IgD-negative memory B cell (primary cell): ENCODE measurements around the gene CRABP1. TPM values are rescaled to one million over a fixed set of nuclear protein-coding genes. Genes with fewer than 3 reads are reported as not detected.

Experiments
- H3K27ac Mint-ChIP-seq, 3 donors: one replicate each; pipeline ENCODE4 v1.8.0; 2020 to 2022; ENCODE audit warnings: mild to moderate bottlenecking in 3 of 3, mixed read lengths in 3 of 3, moderate library complexity in 1 of 3
- H3K27me3 Mint-ChIP-seq: one replicate; pipeline ENCODE4 v1.8.0; 2021; ENCODE audit warnings: mixed read lengths
- H3K36me3 Mint-ChIP-seq: one replicate; pipeline ENCODE4 v1.8.0; 2020; ENCODE audit warnings: mild to moderate bottlenecking, mixed read lengths
- H3K4me1 Mint-ChIP-seq, 3 donors: one replicate each; pipeline ENCODE4 v1.8.0; 2020 to 2022; ENCODE audit warnings: mixed read lengths in 3 of 3, mild to moderate bottlenecking in 1 of 3
- H3K4me3 Mint-ChIP-seq, 4 donors: one replicate each; pipeline ENCODE4 v1.8.0; 2020 to 2022; ENCODE audit warnings: mild to moderate bottlenecking in 4 of 4, mixed read lengths in 4 of 4, moderate library complexity in 3 of 4
- H3K9me3 Mint-ChIP-seq, 3 donors: one replicate each; pipeline ENCODE4 v1.8.0; 2020 to 2021; ENCODE audit warnings: mixed read lengths in 3 of 3, mild to moderate bottlenecking in 1 of 3
- polyA plus RNA-seq: library from polyadenylated mRNA; unstranded; fragments of 300-500 nt; fragmentation: Illumina TruSeq; gene quantifications from one replicate; pipeline ENCODE4 v1.2.3, GENCODE V29; 2021

CRABP1 gene
- polyA plus RNA-seq, 1 donor from 2014 or later: not detected

DNA sequence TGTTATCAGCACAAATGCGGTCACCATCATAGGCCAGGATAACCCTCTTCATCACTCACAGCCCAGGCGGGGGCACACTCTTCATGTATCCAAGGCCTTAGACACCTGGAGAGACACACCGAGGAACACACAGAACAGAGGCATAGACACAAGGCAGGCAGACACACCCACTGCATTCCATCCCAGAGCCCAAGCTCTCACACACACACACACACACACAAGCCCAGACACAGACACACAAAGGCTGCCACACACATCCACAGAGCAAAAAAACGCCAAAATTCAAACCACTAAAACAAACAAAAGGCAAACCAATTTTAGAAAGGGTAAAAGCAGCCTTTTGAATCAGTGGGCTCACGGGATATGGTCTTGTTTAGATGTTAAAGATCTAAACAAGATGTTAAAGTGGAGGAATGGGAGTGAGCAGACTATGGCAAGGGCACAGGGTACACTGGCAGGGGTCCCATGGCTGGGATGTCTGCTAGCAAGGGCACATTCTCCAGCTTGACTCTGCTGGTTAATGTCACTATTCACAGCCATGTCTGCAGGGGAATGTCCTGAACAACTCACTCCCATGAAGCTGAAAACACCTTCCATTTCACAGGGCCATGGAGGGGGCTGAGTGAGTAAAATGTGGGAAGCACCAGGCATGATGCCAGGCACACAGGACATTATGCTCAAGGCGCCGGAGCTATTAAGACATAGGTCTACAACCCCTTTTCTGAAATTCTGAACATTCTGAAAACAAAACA, 14.9 kb upstream of the CRABP1 start:
- Mint-ChIP-seq H3K4me1 (no peaks in the 10 kb centered on the region), H3K27ac (peak overlapping the region in 1 of 3 donors; percentile 50), H3K9me3 (peaks cover 0 to 1% (median 0%) of the 10 kb centered on the region in 3 donors), H3K4me3 (no peak overlapping the region), H3K36me3 (no peaks in the 10 kb centered on the region), H3K27me3 (no peaks in the 10 kb centered on the region)

DNA sequence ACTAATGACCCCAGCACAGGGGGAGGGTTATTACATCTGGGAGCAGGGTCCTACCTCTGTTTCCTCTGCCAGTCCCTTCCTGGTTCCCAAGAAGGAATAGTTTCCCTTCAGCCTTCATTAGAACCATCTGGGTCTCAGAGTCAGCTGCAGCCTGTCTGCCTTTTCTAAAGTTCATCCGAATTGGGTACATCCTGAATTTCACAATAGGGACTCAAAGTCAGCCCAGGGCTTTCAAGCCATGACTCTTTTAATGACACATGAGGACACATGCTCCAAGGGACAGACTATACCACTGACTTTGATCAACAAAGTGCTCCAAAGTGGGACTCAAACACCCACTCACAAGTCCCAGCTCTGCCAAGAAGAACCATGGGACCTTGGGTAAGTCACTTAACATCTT, 12.7 kb upstream of the CRABP1 start:
- Mint-ChIP-seq H3K27ac (no peak overlapping the region), H3K4me3 (no peak overlapping the region), H3K36me3 (no peaks in the 10 kb centered on the region), H3K4me1 (no peaks in the 10 kb centered on the region), H3K27me3 (peaks cover 2% of the 10 kb centered on the region), H3K9me3 (peaks cover 0 to 1% (median 0%) of the 10 kb centered on the region in 3 donors)

DNA sequence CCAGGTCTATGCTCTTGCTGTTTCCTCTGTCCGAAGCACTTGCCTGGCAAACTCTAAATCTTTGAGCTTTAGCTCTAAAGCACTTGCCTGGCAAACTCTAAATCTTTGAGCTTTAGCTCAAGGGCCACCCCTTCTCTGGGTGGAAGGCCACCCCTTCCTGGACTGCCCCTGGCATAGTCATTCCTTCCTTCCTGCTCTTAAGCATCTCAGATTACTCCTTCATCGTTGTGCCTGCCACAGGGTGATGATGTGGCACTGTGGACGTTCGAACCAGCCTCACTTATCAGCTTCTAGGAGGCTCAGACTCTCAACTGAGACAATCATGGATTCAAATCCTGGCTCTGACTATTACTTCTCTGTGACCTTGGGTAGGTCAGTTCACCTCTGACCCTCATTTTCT, 10.5 kb upstream of the CRABP1 start:
- Mint-ChIP-seq H3K4me3 (no peak overlapping the region), H3K27ac (no peak overlapping the region), H3K9me3 (peaks cover 0 to 1% (median 0%) of the 10 kb centered on the region in 3 donors), H3K36me3 (no peaks in the 10 kb centered on the region), H3K27me3 (peaks cover 2% of the 10 kb centered on the region), H3K4me1 (no peaks in the 10 kb centered on the region)

DNA sequence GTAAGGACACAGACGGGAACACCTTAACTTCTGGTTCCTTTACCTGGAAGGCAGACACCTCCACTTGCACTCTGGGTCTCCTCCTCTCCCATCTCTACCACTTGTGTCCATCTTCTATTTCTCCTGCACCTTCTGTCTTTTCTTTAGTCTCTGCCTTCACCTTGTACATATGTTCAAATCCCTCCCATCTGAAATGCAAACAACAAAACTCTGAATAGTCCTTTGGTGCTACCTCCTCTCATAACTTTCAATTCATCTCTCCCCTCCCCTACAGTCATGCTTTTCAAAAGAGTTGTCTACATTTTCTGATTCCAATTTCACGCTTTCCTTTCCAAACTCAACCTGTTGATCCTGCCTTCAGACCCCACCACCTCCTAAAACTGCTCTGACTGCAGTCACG, 5.3 kb upstream of the CRABP1 start:
- no peak overlapping the region for H3K4me3 Mint-ChIP-seq
- peaks cover 1 to 5% (median 4%) of the 10 kb centered on the region in 3 donors for H3K4me1 Mint-ChIP-seq
- no peaks in the 10 kb centered on the region for H3K36me3 Mint-ChIP-seq
- peaks cover 16% of the 10 kb centered on the region for H3K27me3 Mint-ChIP-seq
- H3K9me3 Mint-ChIP-seq: no peaks in the 10 kb centered on the region
- H3K27ac Mint-ChIP-seq: no peak overlapping the region

DNA sequence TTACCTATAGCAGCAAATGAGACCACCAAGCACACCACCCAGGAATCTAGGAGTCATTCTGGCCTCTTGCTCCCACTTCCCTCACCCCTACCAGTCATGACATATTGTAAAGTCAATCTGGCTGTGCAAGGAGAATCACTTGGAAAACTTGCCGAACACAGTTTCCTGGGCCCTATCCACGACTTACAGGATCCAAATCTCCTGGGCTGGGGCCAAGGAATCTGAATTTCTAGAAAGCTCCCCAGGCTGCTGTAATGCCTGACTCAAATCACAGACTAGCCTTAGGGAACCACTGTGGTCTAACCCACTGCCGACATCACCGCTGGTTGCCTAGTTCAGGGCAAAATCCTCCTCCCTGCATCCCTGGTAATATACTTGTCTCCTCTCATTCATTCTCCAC, 4.2 kb upstream of the CRABP1 start:
- Mint-ChIP-seq H3K4me3 (no peak overlapping the region), H3K36me3 (no peaks in the 10 kb centered on the region), H3K9me3 (no peaks in the 10 kb centered on the region), H3K27ac (no peak overlapping the region), H3K27me3 (peaks cover 26% of the 10 kb centered on the region), H3K4me1 (peaks cover 1 to 5% (median 4%) of the 10 kb centered on the region in 3 donors)

DNA sequence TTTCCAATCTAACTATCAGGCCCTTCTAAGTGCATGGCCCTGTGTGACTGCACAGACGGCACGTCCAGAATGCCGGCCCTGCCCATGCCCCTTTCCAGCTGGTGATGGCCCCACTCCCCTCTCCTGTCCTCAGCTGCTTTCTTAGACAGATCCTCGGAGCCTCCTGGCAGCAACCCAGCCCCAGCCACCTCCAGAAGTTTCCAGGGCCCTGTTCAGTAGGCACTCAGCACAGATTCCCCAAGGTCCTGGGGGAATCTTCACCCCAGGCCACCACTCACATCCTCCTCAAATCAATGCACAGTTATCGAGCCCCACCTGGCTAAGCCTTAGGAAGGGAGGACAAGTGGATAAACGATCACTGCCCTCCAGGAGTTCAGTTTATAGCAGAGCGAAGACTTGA, 1.4 kb upstream of the CRABP1 start:
- no peaks in the 10 kb centered on the region for H3K36me3 Mint-ChIP-seq
- peaks cover 40% of the 10 kb centered on the region for H3K27me3 Mint-ChIP-seq
- H3K9me3 Mint-ChIP-seq: no peaks in the 10 kb centered on the region
- H3K4me3 Mint-ChIP-seq: no peak overlapping the region
- H3K27ac Mint-ChIP-seq: peak overlapping the region in 1 of 3 donors; percentile 11
- H3K4me1 Mint-ChIP-seq: peaks cover 1 to 5% (median 4%) of the 10 kb centered on the region in 3 donors

DNA sequence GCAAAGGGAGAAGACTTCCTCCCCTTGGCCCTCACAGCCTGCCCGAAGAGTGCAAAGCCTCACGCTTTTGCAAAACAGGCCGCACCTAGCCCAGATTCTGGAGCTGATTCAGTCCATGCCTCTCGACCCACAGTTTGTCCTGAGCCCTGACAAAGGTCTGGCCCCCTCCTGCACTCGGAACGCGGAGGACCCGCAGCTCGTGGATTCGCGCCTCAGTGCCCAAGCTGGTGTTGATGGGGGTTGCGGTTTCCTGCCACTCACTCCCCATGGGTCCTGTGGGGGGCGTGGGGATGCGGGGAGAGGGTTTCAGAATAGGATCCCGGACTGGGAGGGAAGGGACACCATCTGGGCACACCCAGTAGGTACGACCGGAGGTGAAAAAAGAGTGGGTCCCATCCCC, 594 bp upstream of the CRABP1 start:
- Mint-ChIP-seq H3K36me3 (no peaks in the 10 kb centered on the region), H3K4me1 (peaks cover 1 to 5% (median 4%) of the 10 kb centered on the region in 3 donors), H3K27me3 (peaks cover 40% of the 10 kb centered on the region), H3K4me3 (peak overlapping the region in 1 of 4 donors; percentile 28), H3K27ac (peak overlapping the region in 1 of 3 donors; percentile 11), H3K9me3 (no peaks in the 10 kb centered on the region)

DNA sequence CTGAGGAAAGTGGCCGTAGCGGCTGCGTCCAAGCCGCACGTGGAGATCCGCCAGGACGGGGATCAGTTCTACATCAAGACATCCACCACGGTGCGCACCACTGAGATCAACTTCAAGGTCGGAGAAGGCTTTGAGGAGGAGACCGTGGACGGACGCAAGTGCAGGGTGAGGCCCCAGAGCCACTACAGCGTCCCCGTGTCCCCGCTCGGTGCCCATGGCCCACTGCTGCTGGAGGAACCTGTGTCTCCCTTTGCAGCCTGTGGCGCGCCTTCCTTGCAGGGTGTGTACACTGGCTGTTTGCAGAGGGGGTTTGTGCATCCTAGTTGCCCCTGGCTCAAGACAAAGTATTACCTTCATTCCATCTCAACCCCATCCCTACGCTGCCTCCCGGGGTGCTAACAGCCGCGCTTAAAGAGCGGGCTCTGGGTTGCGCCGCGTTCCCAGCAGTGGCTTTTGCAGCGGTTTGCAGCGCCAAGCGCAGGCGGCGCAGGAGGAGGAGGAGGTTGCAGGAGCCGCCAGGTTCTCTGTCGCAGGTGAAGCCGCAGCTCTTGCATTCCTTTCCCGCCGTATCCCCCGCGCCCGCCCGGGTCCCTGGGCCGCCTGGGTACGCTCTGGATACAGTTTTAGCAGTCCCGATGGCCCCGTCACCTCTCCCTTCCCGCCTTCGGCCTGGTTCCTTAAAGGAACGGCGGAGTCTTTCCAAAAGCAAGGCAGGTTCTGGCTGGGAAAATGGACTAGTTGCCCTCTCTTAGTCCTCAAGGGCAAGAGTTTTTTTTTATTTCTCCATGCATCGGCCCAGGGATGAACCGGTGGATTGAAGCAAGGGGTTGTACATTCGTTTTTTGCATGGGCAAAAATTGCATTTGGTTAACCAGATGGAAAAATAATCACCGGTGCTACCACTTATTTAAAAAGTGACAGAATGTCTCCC, 1.2 kb downstream of the CRABP1 start:
- no peaks in the 10 kb centered on the region for H3K36me3 Mint-ChIP-seq
- peaks cover 44% of the 10 kb centered on the region for H3K27me3 Mint-ChIP-seq

DNA sequence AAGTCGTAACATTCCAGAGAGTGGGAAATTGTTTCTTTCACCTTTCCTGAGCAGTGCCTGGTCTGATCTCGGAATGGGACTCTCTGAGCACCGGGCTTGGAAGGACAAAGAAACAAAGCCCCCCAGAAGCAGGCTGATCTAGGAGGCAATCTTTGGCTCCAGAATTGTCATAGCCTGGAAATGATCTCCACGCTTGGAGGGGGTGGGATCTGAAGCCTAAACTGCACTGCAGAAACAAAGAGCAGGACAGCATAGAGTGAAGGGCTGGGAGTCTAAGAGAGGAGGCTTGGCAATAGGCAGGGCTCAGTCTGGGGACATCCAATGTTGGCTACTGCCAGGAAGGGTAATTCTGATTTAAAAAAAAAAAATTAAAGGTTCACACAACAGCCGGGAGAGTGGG, 1.9 kb downstream of the CRABP1 start:
- peaks cover 1 to 5% (median 4%) of the 10 kb centered on the region in 3 donors for H3K4me1 Mint-ChIP-seq
- no peak overlapping the region for H3K4me3 Mint-ChIP-seq
- peaks cover 49% of the 10 kb centered on the region for H3K27me3 Mint-ChIP-seq
- H3K36me3 Mint-ChIP-seq: no peaks in the 10 kb centered on the region
- no peaks in the 10 kb centered on the region for H3K9me3 Mint-ChIP-seq
- H3K27ac Mint-ChIP-seq: no peak overlapping the region

More for the DNA sequence above, 1.2 kb downstream of the CRABP1 start:
- Mint-ChIP-seq H3K9me3 (no peaks in the 10 kb centered on the region), H3K4me3 (no peak overlapping the region), H3K4me1 (peaks cover 1 to 5% (median 4%) of the 10 kb centered on the region in 3 donors), H3K27ac (no peak overlapping the region)

DNA sequence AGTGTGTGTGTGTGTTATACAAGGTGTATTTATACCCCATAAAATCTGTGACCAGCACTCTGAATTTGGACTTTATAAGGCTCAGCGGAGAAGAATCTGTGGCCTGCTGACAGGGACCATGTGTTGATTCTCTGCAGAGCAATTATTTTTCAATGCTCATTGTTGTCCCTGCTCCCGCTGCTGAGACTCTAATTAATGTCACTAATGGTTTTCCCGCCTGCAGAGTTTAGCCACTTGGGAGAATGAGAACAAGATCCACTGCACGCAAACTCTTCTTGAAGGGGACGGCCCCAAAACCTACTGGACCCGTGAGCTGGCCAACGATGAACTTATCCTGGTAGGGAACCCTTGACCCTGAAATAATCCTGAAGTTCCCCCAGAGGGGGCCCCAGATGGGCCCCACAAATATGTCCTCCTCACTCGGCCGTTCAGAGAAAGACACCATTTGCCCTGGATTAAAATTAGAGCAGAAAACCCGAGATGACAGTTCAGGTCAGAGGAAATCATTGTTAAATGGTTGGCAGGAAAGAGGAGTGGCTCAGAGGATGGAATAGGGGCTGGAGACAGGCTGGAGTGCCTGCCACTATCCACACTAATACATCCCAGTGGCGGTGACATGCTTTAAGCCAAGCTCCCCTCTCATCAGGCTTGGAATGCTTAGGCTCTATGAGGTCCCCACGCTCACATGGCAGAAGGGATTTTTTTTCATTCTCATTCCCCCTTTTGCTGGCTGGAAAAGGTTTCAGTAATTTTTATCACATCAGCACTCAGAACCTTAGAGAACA, 3.3 kb downstream of the CRABP1 start:
- peaks cover 1 to 5% (median 4%) of the 10 kb centered on the region in 3 donors for H3K4me1 Mint-ChIP-seq
- no peak overlapping the region for H3K4me3 Mint-ChIP-seq
- no peaks in the 10 kb centered on the region for H3K36me3 Mint-ChIP-seq
- H3K27me3 Mint-ChIP-seq: peaks cover 56% of the 10 kb centered on the region
- H3K9me3 Mint-ChIP-seq: no peaks in the 10 kb centered on the region
- no peak overlapping the region for H3K27ac Mint-ChIP-seq

DNA sequence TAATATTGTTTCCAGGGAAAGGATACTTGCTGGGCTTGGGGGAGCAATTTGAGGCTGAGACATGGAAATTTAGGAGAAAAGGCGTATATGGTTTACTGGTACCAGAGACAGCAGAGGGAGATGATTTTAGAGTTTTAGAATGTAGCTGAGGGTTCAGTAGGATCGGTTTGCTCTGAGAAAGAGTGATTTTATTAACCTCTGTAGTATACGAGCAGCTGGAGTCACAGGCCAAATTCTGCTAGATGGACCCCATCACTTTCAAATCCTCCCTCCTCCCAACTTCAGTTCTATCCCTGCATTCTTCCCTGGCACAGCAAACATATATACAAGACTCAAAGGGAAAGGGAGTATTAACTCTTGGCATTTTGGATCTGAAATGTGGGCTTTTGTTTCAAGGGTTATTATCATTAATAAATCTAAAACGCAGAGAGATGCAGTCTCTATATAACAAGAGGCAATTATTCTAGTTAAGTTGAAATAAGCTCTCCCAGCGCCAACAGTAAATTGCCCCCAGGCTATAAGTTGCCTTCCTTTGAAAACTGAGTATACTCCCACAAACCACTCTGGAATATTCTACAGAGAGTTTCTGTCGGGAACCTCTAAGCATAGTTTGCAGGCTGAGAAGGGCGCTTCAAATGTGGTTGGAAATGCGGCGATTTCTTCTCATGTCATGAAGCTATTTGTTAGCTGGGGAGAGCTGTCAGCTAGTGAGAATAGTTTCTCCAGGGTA, 5.4 kb downstream of the CRABP1 start:
- H3K4me3 Mint-ChIP-seq: no peak overlapping the region
- H3K27me3 Mint-ChIP-seq: peaks cover 37% of the 10 kb centered on the region
- no peaks in the 10 kb centered on the region for H3K4me1 Mint-ChIP-seq
- no peaks in the 10 kb centered on the region for H3K36me3 Mint-ChIP-seq
- H3K9me3 Mint-ChIP-seq: no peaks in the 10 kb centered on the region
- no peak overlapping the region for H3K27ac Mint-ChIP-seq

DNA sequence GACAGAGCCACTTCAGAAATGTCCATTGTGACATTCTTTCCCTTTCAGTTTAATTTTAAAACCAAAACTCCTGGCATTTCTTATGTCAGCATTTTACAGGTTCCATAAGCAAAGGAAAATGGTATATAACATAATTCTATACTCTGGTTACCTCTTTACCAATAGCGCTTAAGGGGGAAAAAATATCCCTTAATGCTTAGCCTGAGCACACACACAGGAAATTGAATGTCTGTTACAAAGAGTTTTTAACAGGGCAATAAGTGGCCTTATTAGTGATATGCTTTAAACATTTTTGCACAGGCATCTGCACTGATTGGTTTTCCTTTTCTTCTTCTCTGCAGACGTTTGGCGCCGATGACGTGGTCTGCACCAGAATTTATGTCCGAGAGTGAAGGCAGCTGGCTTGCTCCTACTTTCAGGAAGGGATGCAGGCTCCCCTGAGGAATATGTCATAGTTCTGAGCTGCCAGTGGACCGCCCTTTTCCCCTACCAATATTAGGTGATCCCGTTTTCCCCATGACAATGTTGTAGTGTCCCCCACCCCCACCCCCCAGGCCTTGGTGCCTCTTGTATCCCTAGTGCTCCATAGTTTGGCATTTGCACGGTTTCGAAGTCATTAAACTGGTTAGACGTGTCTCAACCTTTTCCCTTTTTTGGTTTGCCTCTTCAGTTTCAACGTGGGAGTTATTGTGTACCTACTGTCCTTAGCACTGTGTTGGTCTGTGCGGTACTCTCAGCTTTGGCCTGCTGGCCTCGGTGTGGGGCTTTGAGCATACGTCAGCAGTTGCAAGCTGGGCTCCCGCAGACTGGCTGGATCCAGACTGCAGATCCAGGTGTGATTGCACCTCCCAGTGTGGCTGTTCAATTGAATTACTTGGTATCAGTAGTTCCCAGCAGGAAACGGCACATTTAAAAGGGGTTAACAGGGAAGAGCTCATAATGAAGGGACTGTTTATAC, 7.7 kb downstream of the CRABP1 start:
- no peak overlapping the region for H3K27ac Mint-ChIP-seq
- H3K4me3 Mint-ChIP-seq: no peak overlapping the region
- H3K27me3 Mint-ChIP-seq: peaks cover 23% of the 10 kb centered on the region
- H3K36me3 Mint-ChIP-seq: no peaks in the 10 kb centered on the region
- H3K9me3 Mint-ChIP-seq: no peaks in the 10 kb centered on the region
- no peaks in the 10 kb centered on the region for H3K4me1 Mint-ChIP-seq

DNA sequence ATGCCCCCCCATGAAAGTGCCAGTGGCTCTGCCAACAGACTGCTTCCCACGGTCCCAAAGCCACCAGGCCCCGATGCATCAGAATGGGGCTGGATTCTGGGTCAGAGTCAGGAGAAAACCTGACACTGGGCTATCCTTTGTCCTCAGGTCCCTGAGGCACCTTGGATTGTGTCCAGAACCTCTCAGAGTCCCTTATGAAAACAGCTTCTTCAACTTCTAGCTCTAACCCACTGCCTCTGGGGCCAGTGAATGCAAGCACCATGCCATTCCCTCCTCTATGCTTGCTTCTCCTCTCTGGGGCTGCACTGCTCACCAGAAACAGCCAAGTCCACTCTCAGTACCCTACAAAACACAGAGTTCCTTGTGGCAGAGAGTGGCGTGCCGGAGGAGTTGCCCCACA, 9.9 kb downstream of the CRABP1 start:
- H3K4me1 Mint-ChIP-seq: no peaks in the 10 kb centered on the region
- no peak overlapping the region for H3K4me3 Mint-ChIP-seq
- no peaks in the 10 kb centered on the region for H3K36me3 Mint-ChIP-seq
- H3K9me3 Mint-ChIP-seq: no peaks in the 10 kb centered on the region
- peak overlapping the region in 1 of 3 donors; percentile 63 for H3K27ac Mint-ChIP-seq
- H3K27me3 Mint-ChIP-seq: peaks cover 17% of the 10 kb centered on the region
